Stimulated activated CD8-positive, alpha-beta memory T cell treated with anti-CD3 and anti-CD28 coated beads, Interleukin-12 subunit alpha, Interleukin-12 subunit beta, amount 100 ng/mL, for 4 hours (primary cell): ENCODE data around the gene SUSD6.

Source experiments
- DNase-seq: peaks from one replicate; pipeline ENCODE4 v3.0.0-alpha.2; 2020; ENCODE audit warnings: low read depth

SUSD6 gene

GRCh38 chr14:69763761-69764510 lies 152.5 kb downstream of the SUSD6 start:
- no peak for DNase-seq
